Coronary artery (tissue), 2 donors: ENCODE data around the gene EVI5L.
"Not testable (repeated sequence)": the region's sequence is repeated elsewhere in the genome, so short reads cannot be mapped to it uniquely, and the experiment has no call there.

ENCODE experiments used
- DNase-seq: peaks from one replicate; pipeline ENCODE4 v3.0.0-alpha.2; 2017; ENCODE audit warnings: low spot score
- H3K27ac ChIP-seq, 2 donors: fragments of 200-600 bp; sonication (generic); one replicate each; pipeline ENCODE4 v1.5.1; 2016 to 2019
- H3K4me3 ChIP-seq: fragments of 200-600 bp; sonication (generic); 2 replicates; pipeline ENCODE4 v1.5.1; 2016; ENCODE audit warnings: mild to moderate bottlenecking, moderate library complexity
- TF ChIP-seq, protein P1 (sequence below): fragments of 200-600 bp; sonication (generic); IDR thresholded peaks from one replicate; pipeline ENCODE4 v1.5.1; 2019; ENCODE audit warnings: antibody characterized with exemption

Gene EVI5L

DNA sequence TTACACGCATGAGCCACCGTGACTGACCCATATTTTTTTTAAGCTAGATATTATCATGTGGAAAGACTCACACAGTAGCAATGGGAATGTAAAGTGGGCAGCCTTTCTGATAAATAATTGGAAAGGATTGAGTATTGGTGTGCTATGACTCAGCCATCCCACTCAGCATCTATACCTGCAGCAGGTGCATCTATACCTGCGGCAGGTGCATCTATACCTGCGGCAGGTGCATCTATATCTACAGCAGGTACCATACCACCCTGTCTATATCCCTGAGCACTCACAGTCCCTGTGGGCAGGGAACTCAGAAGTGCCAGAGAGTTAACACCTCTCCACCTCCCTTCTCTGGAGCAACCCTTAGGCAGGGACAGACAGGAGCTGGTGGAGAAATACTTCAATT, 53.1 kb downstream of the EVI5L start:
- H3K4me3 ChIP-seq = no peak overlapping the region
- no peak for DNase-seq
- TF ChIP-seq, protein P1, sequence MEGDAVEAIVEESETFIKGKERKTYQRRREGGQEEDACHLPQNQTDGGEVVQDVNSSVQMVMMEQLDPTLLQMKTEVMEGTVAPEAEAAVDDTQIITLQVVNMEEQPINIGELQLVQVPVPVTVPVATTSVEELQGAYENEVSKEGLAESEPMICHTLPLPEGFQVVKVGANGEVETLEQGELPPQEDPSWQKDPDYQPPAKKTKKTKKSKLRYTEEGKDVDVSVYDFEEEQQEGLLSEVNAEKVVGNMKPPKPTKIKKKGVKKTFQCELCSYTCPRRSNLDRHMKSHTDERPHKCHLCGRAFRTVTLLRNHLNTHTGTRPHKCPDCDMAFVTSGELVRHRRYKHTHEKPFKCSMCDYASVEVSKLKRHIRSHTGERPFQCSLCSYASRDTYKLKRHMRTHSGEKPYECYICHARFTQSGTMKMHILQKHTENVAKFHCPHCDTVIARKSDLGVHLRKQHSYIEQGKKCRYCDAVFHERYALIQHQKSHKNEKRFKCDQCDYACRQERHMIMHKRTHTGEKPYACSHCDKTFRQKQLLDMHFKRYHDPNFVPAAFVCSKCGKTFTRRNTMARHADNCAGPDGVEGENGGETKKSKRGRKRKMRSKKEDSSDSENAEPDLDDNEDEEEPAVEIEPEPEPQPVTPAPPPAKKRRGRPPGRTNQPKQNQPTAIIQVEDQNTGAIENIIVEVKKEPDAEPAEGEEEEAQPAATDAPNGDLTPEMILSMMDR = no peak
- H3K27ac ChIP-seq = no peak overlapping the region

DNA sequence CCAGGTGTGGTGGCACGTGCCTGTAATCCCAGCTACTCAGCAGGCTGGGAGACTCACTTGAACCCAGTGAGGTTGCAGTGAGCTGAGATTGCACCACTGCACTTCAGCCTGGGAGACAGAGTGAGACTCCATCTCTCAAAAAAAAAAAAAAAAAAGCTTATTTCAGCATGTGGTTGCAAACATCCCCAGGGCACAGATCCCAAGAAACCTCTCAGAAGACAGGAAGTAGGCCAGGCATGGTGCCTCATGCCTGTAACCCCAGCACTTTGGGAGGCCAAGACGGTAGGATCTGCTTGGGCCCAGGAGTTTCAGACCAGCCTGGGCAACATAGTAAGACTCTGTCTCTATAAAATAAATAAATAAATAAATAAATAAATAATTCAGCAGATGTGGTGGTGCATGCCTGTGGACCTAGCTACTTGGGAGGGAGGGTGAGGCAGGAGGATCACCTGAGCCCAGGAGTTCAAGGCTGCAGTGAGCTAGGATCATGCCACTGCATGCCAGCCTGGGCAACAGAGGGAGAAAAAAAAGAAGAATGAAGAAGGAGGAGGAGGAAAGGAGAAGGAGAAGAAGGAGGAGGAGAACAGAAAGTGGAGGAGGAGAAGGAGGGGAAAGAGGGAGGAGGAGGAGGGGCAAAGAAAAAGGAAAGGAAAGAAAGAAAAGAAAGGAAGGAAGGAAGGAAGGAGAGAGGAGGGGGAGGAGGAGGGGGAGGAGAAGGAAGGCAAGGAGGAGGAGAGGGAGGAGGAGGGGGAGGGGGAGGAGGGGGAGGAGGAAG, 54.0 kb downstream of the EVI5L start:
- Histone ChIP-seq H3K27ac (no peak overlapping the region), H3K4me3 (no peak overlapping the region)
- TF ChIP-seq, protein P1 = no peak
- no peak for DNase-seq

DNA sequence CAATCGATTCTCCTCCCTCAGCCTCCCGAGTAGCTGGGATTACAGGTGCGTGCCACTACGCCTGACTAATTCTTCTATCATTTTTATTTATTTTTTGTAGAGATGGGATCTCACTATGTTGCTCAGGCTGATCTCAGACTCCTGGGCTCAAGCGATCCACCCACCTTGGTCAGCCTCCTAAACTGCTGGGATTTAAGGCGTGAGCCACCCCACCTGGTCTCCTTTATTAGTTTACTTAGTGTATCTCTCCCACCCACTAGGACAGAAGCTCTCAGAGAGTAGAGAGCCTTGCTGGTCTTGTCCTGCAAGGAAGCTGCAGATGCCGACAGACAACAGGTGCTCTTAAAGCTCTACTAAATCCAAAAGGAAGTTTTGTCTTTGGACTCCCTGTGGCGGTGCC, 55.8 kb downstream of the EVI5L start:
- no peak for DNase-seq
- Histone ChIP-seq H3K4me3 (no peak overlapping the region), H3K27ac (no peak overlapping the region)
- TF ChIP-seq, protein P1 = no peak

DNA sequence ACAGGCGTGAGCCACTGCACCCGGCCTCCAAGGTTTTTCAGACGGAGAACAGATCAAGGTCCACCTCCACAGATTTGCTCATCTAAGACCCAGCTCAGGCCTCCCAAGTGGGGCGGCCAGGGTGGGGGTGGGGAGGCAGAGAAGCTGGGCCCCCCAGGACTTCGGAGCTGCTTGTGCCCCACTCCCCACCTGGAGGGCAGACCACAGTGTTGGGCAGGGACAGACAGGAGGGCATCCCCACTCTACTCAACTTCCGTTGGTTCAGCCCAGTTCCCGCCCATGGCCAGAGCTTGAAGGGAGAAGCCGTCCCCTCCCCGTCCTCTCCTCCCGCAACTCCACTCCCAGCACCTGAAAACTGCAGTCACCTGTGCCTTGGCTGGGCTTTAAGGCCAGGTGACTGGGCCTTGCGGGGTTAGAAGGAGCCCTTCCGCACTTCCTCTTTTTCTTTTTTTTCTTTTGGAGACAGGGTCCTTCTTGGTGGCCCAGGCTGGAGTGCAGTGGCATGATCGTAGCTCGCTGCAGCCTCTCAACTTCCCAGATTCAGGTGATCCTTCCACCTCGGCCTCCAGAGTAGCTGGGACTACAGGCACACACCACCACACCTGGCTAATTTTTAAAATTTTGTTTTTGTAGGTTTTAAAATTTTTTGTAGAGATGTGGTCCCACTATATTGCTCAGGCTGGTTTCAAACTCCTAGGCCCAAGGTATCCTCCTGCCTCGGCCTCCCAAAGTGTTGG, 57.6 kb downstream of the EVI5L start:
- TF ChIP-seq, protein P1 = no peak
- H3K4me3 ChIP-seq = no peak overlapping the region
- H3K27ac ChIP-seq = no peak overlapping the region
- no peak for DNase-seq

DNA sequence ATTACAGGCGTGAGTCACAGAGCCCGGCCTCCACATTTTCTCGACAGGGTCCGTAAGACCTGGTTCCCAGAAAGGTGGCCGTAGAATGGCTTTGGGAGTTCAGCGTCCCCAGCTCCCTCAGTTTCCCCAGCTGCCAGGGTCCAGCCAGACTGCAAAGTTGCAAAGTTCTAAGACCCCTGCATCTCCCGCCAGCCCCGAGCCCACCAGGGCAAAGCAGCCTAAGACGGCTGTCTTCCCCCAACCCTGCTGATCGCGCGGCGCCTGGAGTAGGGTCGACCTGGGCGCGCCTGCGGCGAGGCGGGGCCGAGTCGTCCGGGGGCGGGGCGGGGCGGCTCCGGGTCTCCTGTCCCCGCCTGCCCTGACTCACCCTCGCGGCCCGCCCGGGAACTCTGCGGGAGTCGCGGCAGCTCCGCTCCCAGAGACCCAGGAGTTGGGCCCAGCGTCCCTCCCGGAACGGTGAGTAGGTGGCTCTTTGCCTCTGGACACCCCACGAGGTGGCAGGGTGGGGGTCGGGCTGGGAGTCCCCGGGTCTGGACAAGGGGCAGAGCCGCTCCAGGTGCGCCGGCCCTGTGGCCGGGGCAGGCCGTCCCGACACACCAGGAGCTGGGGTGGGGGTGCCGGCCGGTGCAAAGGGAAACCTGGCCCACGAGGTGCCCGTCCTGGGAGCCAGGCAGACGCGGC, 58.3 kb downstream of the EVI5L start, which contains the start of gene LRRC8E:
LRRC8E (plus strand) TSS at position 366 of the 681 bp plus-strand sequence. CDS start 7,094 bp downstream, outside the sequence.
- DNase-seq = no peak
- TF ChIP-seq, protein P1 = no peak
- H3K27ac ChIP-seq = no peak within 1 kb of the TSS
- H3K4me3 ChIP-seq = peak within 1 kb of the TSS; percentile 62

DNA sequence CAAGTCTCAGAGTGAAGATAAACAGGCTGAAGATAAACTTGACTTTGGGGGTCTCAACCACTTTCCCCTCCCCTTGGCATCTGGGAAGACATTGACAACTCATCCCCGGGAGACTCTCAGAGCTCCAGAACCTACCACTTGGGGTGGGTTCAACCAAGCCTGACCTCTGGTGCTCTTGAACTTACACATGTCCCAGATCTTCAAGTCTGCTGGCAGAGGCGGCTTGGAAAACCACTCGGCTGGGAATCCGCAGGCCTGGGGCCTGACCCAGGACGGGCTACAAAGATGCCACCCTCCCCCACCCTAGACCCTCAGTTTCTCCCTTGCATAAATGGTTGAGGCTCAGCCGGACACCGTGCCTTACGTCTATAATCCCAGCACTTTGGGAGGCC, 58.8 kb downstream of the EVI5L start:
- DNase-seq = no peak
- no peak overlapping the region for H3K27ac ChIP-seq
- H3K4me3 ChIP-seq = peak overlapping the region; percentile 62
- TF ChIP-seq, protein P1 = no peak

DNA sequence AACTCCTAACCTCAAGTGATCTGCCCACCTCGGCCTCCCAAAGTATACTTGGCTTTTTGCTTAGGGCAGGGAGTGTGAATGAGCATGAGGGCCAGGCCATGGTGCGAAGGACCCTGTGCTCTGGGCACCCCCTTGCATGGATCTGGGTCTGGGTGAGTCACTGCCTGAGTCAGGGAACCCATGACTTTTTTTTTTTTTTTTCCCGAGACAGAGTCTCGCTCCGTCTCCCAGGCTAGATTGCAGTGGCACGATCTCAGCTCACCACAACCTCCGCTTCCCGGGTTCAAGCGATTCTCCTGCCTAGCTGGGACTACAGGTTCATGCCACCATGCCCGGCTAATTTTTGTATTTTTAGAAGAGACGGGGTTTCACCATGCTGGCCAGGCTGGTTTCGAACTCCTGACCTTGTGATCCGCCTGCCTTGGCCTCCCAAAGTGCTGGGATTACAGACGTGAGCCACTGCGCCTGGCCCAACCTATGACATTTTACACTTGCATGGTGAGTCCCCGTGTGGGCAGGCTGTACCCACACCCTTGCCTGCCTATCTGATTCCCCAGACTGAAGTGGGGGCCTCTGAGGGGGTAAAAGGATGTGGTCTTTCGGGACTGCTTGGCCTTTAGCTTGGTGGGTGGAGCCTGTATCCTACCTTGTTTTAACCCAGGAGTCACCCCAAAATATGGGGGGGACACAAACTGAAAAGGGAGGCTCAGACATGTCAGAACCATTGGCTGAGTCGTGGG, 63.5 kb downstream of the EVI5L start:
- not testable (repeated sequence) for DNase-seq, H3K4me3 ChIP-seq, H3K27ac ChIP-seq
